Endothelial cell of umbilical vein (primary cell): ENCODE results near the gene MRC2. TPM values are rescaled to one million over a fixed set of nuclear protein-coding genes. Genes with fewer than 3 reads are reported as not detected.

Experiments
- BruUV-seq: library from RNA; stranded (reverse); fragments of 400-500 nt; replicated peaks from 2 replicates; lab custom pipeline; 2021; lab: Mats Ljungman, UMichigan
- CTCF ChIA-PET: fragments of 300-600, 350-600 bp; sonication (Branson Sonifier 250); formaldehyde crosslinking; loops from one replicate; lab custom pipeline; 2021; ENCODE audit warnings: antibody characterized with exemption, inconsistent platforms; lab: Charles Lee
- POLR2A ChIA-PET: fragments of 300-600, 350-600 bp; sonication (Branson Sonifier 250); formaldehyde crosslinking; loops from one replicate; lab custom pipeline; 2021; ENCODE audit warnings: antibody characterized with exemption, inconsistent platforms; lab: Charles Lee
- DNase-seq: peaks from one replicate; pipeline ENCODE4 v3.0.0-alpha.2; 2011; ENCODE audit warnings: low read depth, low spot score
- FAIRE-seq: peaks from 2 replicates; lab custom pipeline; 2011; peaks lifted over from hg19 to GRCh38; lab: Jason Lieb, UNC
- H2AFZ ChIP-seq: 2 replicates; pipeline ENCODE4 v1.6.0; 2012; ENCODE audit warnings: low read depth, low read length, control low read depth, inconsistent platforms
- H3K27ac ChIP-seq: 2 replicates; pipeline ENCODE4 v1.5.1; 2011; ENCODE audit warnings: low read depth, mild to moderate bottlenecking, control low read depth, low read length, moderate library complexity; ENCODE audit not compliant: insufficient read depth
- H3K27me3 ChIP-seq, 2 experiments: 2 replicates each; pipeline versions ENCODE4 v1.6.0 to v1.6.1; 2011; ENCODE audit warnings: low read length in 2 of 2, mixed read lengths in 1 of 2; ENCODE audit not compliant: control insufficient read depth in 2 of 2, insufficient read depth in 2 of 2
- H3K36me3 ChIP-seq, 2 experiments: 2 replicates in 1 of 2; 3 replicates in 1 of 2; pipeline ENCODE4 v1.5.1; 2011; ENCODE audit warnings: low read length in 2 of 2, mild to moderate bottlenecking in 1 of 2, moderate library complexity in 1 of 2; ENCODE audit not compliant: control insufficient read depth in 2 of 2, insufficient read depth in 2 of 2; ENCODE audit errors: extremely low read depth in 1 of 2
- H3K4me1 ChIP-seq: 3 replicates; pipeline ENCODE4 v1.5.1; 2011; ENCODE audit warnings: mild to moderate bottlenecking, low read length; ENCODE audit not compliant: control insufficient read depth, insufficient read depth; ENCODE audit errors: extremely low read depth
- H3K4me2 ChIP-seq: 2 replicates; pipeline ENCODE4 v1.6.1; 2011; ENCODE audit warnings: low read length, control low read depth, mixed read lengths; ENCODE audit not compliant: insufficient read depth
- H3K4me3 ChIP-seq, 3 experiments: fragments of 200-600 bp in 1 of 3; sonication (generic), shearing (Covaris generic) in 1 of 3; replicated peaks in 1 of 3; 2 replicates each; pipeline ENCODE4 v1.5.1; 2011 to 2016; ENCODE audit warnings: control low read depth in 3 of 3, low read length in 3 of 3, mild to moderate bottlenecking in 2 of 3, inconsistent platforms in 1 of 3, low read depth in 1 of 3, moderate library complexity in 1 of 3; ENCODE audit not compliant: insufficient read depth in 1 of 3
- H3K79me2 ChIP-seq: 2 replicates; pipeline ENCODE4 v1.6.0; 2012; ENCODE audit warnings: low read length, inconsistent platforms; ENCODE audit not compliant: control insufficient read depth, insufficient read depth
- H3K9ac ChIP-seq: replicated peaks from 2 replicates; pipeline ENCODE3; 2011; ENCODE audit warnings: low read length, control low read depth; ENCODE audit not compliant: insufficient read depth; ENCODE audit errors: extremely low read depth
- H3K9me1 ChIP-seq: replicated peaks from 3 replicates; pipeline ENCODE4 v1.6.0; 2011; ENCODE audit warnings: mild to moderate bottlenecking, low read length; ENCODE audit not compliant: control insufficient read depth, insufficient read depth; ENCODE audit errors: extremely low read depth
- H3K9me3 ChIP-seq: replicated peaks from 2 replicates; pipeline ENCODE4 v1.5.1; 2012; ENCODE audit warnings: low read length, inconsistent platforms; ENCODE audit not compliant: control insufficient read depth, insufficient read depth
- H4K20me1 ChIP-seq: replicated peaks from 2 replicates; pipeline ENCODE3; 2011; ENCODE audit warnings: mild to moderate bottlenecking, low read length; ENCODE audit not compliant: control insufficient read depth, insufficient read depth; ENCODE audit errors: extremely low read depth
- CTCF ChIP-seq, 2 donors: IDR thresholded peaks; 1 replicate in 1 of 2; 2 replicates in 1 of 2; pipeline ENCODE4 v1.5.1; 2011; ENCODE audit warnings: low read length in 2 of 2, mild to moderate bottlenecking in 2 of 2, moderate library complexity in 2 of 2, control low read depth in 1 of 2, inconsistent platforms in 1 of 2, low read depth in 1 of 2; ENCODE audit not compliant: insufficient read depth in 1 of 2; ENCODE audit errors: extremely low read depth in 1 of 2
- EZH2 ChIP-seq: IDR thresholded peaks from 2 replicates; pipeline ENCODE4 v1.6.1; 2012; ENCODE audit warnings: borderline replicate concordance, low read depth, mild to moderate bottlenecking, moderate library complexity, low read length, inconsistent platforms; ENCODE audit not compliant: severe bottlenecking
- JUN ChIP-seq: IDR thresholded peaks from 2 replicates; pipeline ENCODE4 v1.6.1; 2011; ENCODE audit warnings: borderline replicate concordance, low read depth; ENCODE audit not compliant: insufficient read length, insufficient read depth
- MAX ChIP-seq: IDR thresholded peaks from 2 replicates; pipeline ENCODE4 v1.6.1; 2011; ENCODE audit not compliant: insufficient read depth, insufficient read length
- dilution Hi-C: fragments of 300-500 bp; cut with MboI; formaldehyde crosslinking; loops from one replicate; pipeline ENCODE4 v1.15.0; 2019; ENCODE audit warnings: low sequenced_read_pairs; ENCODE audit not compliant: extremely low pct_ligation_motif_present
- intact Hi-C: fragments of 100-400 bp; cut with micrococcal nuclease; formaldehyde crosslinking; loops from one replicate; pipeline ENCODE4 v1.10.0; 2022
- polyA plus RNA-seq, 4 experiments: library from polyadenylated mRNA; depleted of rRNA in 3 of 4; stranded (reverse) in 3 of 4; unstranded in 1 of 4; fragments of >200 nt; gene quantifications; 2 replicates each; pipeline versions ENCODE4 v1.2.1 to v1.2.3, GENCODE V29; 2011 to 2012; ENCODE audit warnings: missing spikeins in 1 of 4
- total RNA-seq: library from RNA; stranded (reverse); gene quantifications from 2 replicates; pipeline ENCODE4 v1.2.3, GENCODE V29; 2021

The MRC2 gene
- total and polyA plus RNA-seq, 2 donors (not counting 3 experiments of a cell fraction or from before 2014, with no cell fraction given): 30.6 to 52.7 TPM

GRCh38 chr17:62658136-62658920, 30.9 kb downstream of the MRC2 start:
- no peaks in the 10 kb centered on the region for H3K9me1 ChIP-seq
- no peak overlapping the region for H3K9ac ChIP-seq
- H3K4me3 ChIP-seq: no peak overlapping the region
- dilution Hi-C loops (no loop called here), intact Hi-C loops (no loop called here)
- no peak overlapping the region for H3K4me2 ChIP-seq
- no peaks in the 10 kb centered on the region for H4K20me1 ChIP-seq
- no peaks in the 10 kb centered on the region for H3K36me3 ChIP-seq
- FAIRE-seq: no peak
- H3K27ac ChIP-seq: no peak overlapping the region
- TF ChIP-seq MAX (no peak), CTCF (IDR thresholded peaks at IDR 0.05; ENCODE audit: extremely low read depth in 1 of 2, insufficient read depth in 1 of 2, low read depth in 1 of 2, low read length in 2 of 2) (no peak), JUN (no peak), EZH2 (no peak)
- no peaks in the 10 kb centered on the region for H3K79me2 ChIP-seq
- no peaks in the 10 kb centered on the region for H3K9me3 ChIP-seq
- ChIA-PET POLR2A (no interaction called here), CTCF (no interaction called here)
- H3K27me3 ChIP-seq: no peaks in the 10 kb centered on the region
- DNase-seq: no peak
- peaks cover 4% of the 10 kb centered on the region for H3K4me1 ChIP-seq
- BruUV-seq: no TSS peak
- H2AFZ ChIP-seq: no peak overlapping the region
